ENCODE data around the gene COX14. TPM values are rescaled to one million over a fixed set of nuclear protein-coding genes. Genes with fewer than 3 reads are reported as not detected.

COX14 gene
- 41.5 and 54.9 TPM in 2 replicates for total RNA-seq
- long read RNA-seq, transcript COX14-203 (2 exons, 739 nt): major isoform, 11 of 12 reads
- long read RNA-seq, partial matches to known transcripts: 0 of 12 reads
- long read RNA-seq, other reads (novel, unspliced or antisense): 0 of 12 reads

- peak; percentile 100 for DNase-seq (ENCODE audit: extremely low spot score, unreplicated experiment)
- Mint-ChIP-seq H3K36me3 (ENCODE audit: unreplicated experiment) (peaks cover 6% of the 10 kb centered on the region), H3K9me3 (ENCODE audit: unreplicated experiment) (no peaks in the 10 kb centered on the region), H3K27me3 (ENCODE audit: unreplicated experiment) (no peaks in the 10 kb centered on the region), H3K4me3 (ENCODE audit: unreplicated experiment) (peak within 1 kb of the TSS; percentile 91), H3K27ac (ENCODE audit: unreplicated experiment) (peak within 1 kb of the TSS; percentile 96), H3K4me1 (ENCODE audit: unreplicated experiment) (peaks cover 44% of the 10 kb centered on the region)
- TF ChIP-seq CTCF (IDR thresholded peaks at IDR 0.05): peak; percentile 96
These were observed at the start of gene COX14 for GRCh38 chr12:50111693-50112455. Gene COX14 (plus strand): TSS chr12:50112236. CDS start chr12:50120044, 7,808 bp downstream.

- TF ChIP-seq CTCF (IDR thresholded peaks at IDR 0.05): no peak
- no peaks in the 10 kb centered on the region for H3K9me3 Mint-ChIP-seq (ENCODE audit: unreplicated experiment)
- H3K27me3 Mint-ChIP-seq (ENCODE audit: unreplicated experiment): no peaks in the 10 kb centered on the region
- DNase-seq (ENCODE audit: extremely low spot score, unreplicated experiment): no peak
- H3K4me3 Mint-ChIP-seq (ENCODE audit: unreplicated experiment): no peak overlapping the region
- H3K27ac Mint-ChIP-seq (ENCODE audit: unreplicated experiment): no peak overlapping the region
- H3K4me1 Mint-ChIP-seq (ENCODE audit: unreplicated experiment): peaks cover 7% of the 10 kb centered on the region
- H3K36me3 Mint-ChIP-seq (ENCODE audit: unreplicated experiment): no peaks in the 10 kb centered on the region
These were observed 49.1 kb upstream of the COX14 start for GRCh38 chr12:50062728-50063460.

- DNase-seq (ENCODE audit: extremely low spot score, unreplicated experiment): no peak
- H3K27me3 Mint-ChIP-seq (ENCODE audit: unreplicated experiment): no peaks in the 10 kb centered on the region
- no peak overlapping the region for H3K4me3 Mint-ChIP-seq (ENCODE audit: unreplicated experiment)
- H3K27ac Mint-ChIP-seq (ENCODE audit: unreplicated experiment): no peak overlapping the region
- TF ChIP-seq CTCF (IDR thresholded peaks at IDR 0.05): no peak
- no peaks in the 10 kb centered on the region for H3K36me3 Mint-ChIP-seq (ENCODE audit: unreplicated experiment)
- no peaks in the 10 kb centered on the region for H3K9me3 Mint-ChIP-seq (ENCODE audit: unreplicated experiment)
- H3K4me1 Mint-ChIP-seq (ENCODE audit: unreplicated experiment): peaks cover 16% of the 10 kb centered on the region
These were observed 46.2 kb upstream of the COX14 start for GRCh38 chr12:50065726-50066310.

- TF ChIP-seq CTCF (IDR thresholded peaks at IDR 0.05): no peak
- Mint-ChIP-seq H3K9me3 (ENCODE audit: unreplicated experiment) (no peaks in the 10 kb centered on the region), H3K4me3 (ENCODE audit: unreplicated experiment) (no peak overlapping the region), H3K36me3 (ENCODE audit: unreplicated experiment) (no peaks in the 10 kb centered on the region), H3K4me1 (ENCODE audit: unreplicated experiment) (peaks cover 18% of the 10 kb centered on the region), H3K27me3 (ENCODE audit: unreplicated experiment) (no peaks in the 10 kb centered on the region), H3K27ac (ENCODE audit: unreplicated experiment) (no peak overlapping the region)
- no peak for DNase-seq (ENCODE audit: extremely low spot score, unreplicated experiment)
These were observed 45.6 kb upstream of the COX14 start for GRCh38 chr12:50066402-50066801.

Measured in osteocyte (in vitro differentiated cells).